ENCODE results near the gene SNED1.

The SNED1 gene

GRCh38 chr2:241029599-241030332 is 31.3 kb downstream of the SNED1 start:
- Histone ChIP-seq H3K4me3 (ENCODE audit: low read depth, low read length) (no peak overlapping the region), H3K9me3 (no peaks in the 10 kb centered on the region), H3K4me1 (no peaks in the 10 kb centered on the region), H3K27me3 (no peaks in the 10 kb centered on the region), H3K36me3 (no peaks in the 10 kb centered on the region)
- TF ChIP-seq CTCF (IDR thresholded peaks at IDR 0.05; ENCODE audit: low read depth, low read length) = no peak
- no peak for DNase-seq

GRCh38 chr2:241030333-241030680 is 31.9 kb downstream of the SNED1 start:
- DNase-seq = no peak
- Histone ChIP-seq H3K27me3 (no peaks in the 10 kb centered on the region), H3K36me3 (no peaks in the 10 kb centered on the region), H3K4me3 (ENCODE audit: low read depth, low read length) (no peak overlapping the region), H3K9me3 (no peaks in the 10 kb centered on the region), H3K4me1 (no peaks in the 10 kb centered on the region)
- TF ChIP-seq CTCF (IDR thresholded peaks at IDR 0.05; ENCODE audit: low read depth, low read length) = no peak

- Histone ChIP-seq H3K4me1 (no peaks in the 10 kb centered on the region), H3K9me3 (no peaks in the 10 kb centered on the region), H3K4me3 (ENCODE audit: low read depth, low read length) (no peak overlapping the region), H3K27me3 (no peaks in the 10 kb centered on the region), H3K36me3 (no peaks in the 10 kb centered on the region)
- DNase-seq = no peak
- no peak for TF ChIP-seq CTCF (IDR thresholded peaks at IDR 0.05; ENCODE audit: low read depth, low read length)
These were observed 32.5 kb downstream of the SNED1 start for GRCh38 chr2:241030883-241031282.

GRCh38 chr2:241031436-241032165 is 33.2 kb downstream of the SNED1 start:
- TF ChIP-seq CTCF (IDR thresholded peaks at IDR 0.05; ENCODE audit: low read depth, low read length) = no peak
- H3K36me3 ChIP-seq = no peaks in the 10 kb centered on the region
- H3K4me3 ChIP-seq (ENCODE audit: low read depth, low read length) = no peak overlapping the region
- no peaks in the 10 kb centered on the region for H3K4me1 ChIP-seq
- no peaks in the 10 kb centered on the region for H3K9me3 ChIP-seq
- no peaks in the 10 kb centered on the region for H3K27me3 ChIP-seq
- DNase-seq = no peak

- Histone ChIP-seq H3K4me3 (ENCODE audit: low read depth, low read length) (no peak overlapping the region), H3K4me1 (no peaks in the 10 kb centered on the region), H3K27me3 (no peaks in the 10 kb centered on the region), H3K9me3 (no peaks in the 10 kb centered on the region), H3K36me3 (no peaks in the 10 kb centered on the region)
- TF ChIP-seq CTCF (IDR thresholded peaks at IDR 0.05; ENCODE audit: low read depth, low read length) = no peak
- DNase-seq = no peak
These were observed 35.0 kb downstream of the SNED1 start for GRCh38 chr2:241033336-241033987.

GRCh38 chr2:241033994-241034393 is 35.6 kb downstream of the SNED1 start:
- Histone ChIP-seq H3K4me1 (no peaks in the 10 kb centered on the region), H3K36me3 (no peaks in the 10 kb centered on the region), H3K4me3 (ENCODE audit: low read depth, low read length) (no peak overlapping the region), H3K9me3 (no peaks in the 10 kb centered on the region), H3K27me3 (no peaks in the 10 kb centered on the region)
- no peak for DNase-seq
- no peak for TF ChIP-seq CTCF (IDR thresholded peaks at IDR 0.05; ENCODE audit: low read depth, low read length)
